Ovary (tissue), 3 donors: ENCODE measurements around the gene LTC4S.

ENCODE experiments used
- POLR2A ChIP-seq: fragments of 450-650 bp; IDR thresholded peaks from one replicate; pipeline ENCODE4 v1.6.1; 2017; ENCODE audit warnings: antibody characterized with exemption, mild to moderate bottlenecking, moderate library complexity
- TF ChIP-seq, protein P1 (sequence below), 3 donors: fragments of 450-650 bp in 2 of 3; fragments of 200-600 bp in 1 of 3; IDR thresholded peaks; one replicate each; pipeline versions ENCODE4 v1.5.1 to v1.8.0; 2016 to 2022; ENCODE audit warnings: antibody characterized with exemption in 3 of 3, mild to moderate bottlenecking in 1 of 3
- donor health status: DM: no; HTN: no; CAD: no.

GRCh38 chr5:179802950-179803562 lies 9.3 kb downstream of the LTC4S start:
- no peak for TF ChIP-seq POLR2A
- TF ChIP-seq, protein P1, sequence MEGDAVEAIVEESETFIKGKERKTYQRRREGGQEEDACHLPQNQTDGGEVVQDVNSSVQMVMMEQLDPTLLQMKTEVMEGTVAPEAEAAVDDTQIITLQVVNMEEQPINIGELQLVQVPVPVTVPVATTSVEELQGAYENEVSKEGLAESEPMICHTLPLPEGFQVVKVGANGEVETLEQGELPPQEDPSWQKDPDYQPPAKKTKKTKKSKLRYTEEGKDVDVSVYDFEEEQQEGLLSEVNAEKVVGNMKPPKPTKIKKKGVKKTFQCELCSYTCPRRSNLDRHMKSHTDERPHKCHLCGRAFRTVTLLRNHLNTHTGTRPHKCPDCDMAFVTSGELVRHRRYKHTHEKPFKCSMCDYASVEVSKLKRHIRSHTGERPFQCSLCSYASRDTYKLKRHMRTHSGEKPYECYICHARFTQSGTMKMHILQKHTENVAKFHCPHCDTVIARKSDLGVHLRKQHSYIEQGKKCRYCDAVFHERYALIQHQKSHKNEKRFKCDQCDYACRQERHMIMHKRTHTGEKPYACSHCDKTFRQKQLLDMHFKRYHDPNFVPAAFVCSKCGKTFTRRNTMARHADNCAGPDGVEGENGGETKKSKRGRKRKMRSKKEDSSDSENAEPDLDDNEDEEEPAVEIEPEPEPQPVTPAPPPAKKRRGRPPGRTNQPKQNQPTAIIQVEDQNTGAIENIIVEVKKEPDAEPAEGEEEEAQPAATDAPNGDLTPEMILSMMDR (IDR thresholded peaks at IDR 0.05) = no peak
